IPS DF 4.7 (cell line): ENCODE data around the gene PLK5.
A peak's percentile ranks its signal among the peaks of the same experiment; 100 is the strongest.
"Not testable (repeated sequence)": the region's sequence is repeated elsewhere in the genome, so short reads cannot be mapped to it uniquely, and the experiment has no call there.

Source experiments
- DNase-seq: peaks from one replicate; pipeline ENCODE4 v3.0.0-alpha.2; 2013; ENCODE audit warnings: low spot score; ENCODE audit errors: extremely low read depth

The PLK5 gene

GRCh38 chr19:1507763-1508506 lies 15.9 kb upstream of the PLK5 start:
- DNase-seq = peak; percentile 85

DNA sequence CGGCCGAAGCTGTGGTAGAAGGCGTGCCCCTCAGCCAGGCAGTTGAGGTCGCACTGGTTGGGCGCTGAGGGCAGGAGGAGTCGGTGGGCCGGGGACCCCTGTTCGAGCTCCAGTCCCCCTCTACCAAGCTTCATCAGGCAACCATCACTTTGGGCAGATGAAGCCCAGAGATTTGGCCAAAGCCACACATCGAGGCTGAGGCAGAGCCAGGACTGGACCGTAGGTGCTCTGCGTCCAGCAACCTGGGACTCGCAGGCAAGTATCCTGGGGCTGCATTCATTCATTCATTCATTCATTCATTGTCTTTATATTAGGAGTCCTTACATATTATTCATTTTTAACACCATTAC lies 15.4 kb upstream of the PLK5 start:
- no peak for DNase-seq

DNA sequence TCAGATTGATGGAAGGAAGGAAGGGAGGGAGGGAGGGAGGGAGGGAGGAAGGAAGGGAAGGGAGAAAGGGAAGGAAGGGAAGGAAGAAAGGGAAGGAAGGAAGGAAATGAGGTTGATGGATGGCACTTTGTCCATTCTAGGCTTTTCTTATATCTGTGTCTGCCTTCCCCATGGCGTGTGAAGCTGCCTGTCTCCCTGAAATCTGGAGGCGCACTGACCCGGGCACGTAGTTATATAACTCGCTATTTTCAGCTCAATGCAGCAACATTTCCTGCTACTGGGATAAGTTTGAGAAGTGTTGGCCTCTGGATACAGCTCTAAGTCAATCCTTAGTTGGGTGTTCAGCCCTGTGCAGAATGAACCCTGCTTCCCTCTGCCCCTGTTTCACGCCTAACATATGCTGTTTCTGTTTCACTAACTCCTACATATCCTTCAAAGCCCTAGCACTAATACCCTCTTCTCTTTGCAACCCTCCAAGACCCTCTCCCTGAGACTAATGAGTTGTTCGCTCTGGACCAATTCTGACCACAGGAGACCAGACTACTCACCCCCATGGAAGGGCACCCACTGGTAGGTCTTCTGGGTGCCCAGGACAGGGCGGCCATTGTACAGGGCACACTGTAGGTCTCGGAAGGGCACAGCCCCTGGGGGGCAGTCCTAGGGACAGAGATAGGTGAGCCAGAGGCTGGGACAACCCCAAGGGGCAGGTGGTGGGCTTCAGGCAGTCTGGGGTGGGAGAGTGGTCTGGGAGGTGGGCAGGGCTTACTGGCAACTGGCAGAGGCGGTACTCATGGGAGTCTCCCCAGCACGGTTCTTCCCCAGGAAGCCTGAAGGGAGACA lies 14.1 kb upstream of the PLK5 start:
- no peak for DNase-seq

GRCh38 chr19:1510442-1510806 lies 13.5 kb upstream of the PLK5 start:
- DNase-seq = no peak

DNA sequence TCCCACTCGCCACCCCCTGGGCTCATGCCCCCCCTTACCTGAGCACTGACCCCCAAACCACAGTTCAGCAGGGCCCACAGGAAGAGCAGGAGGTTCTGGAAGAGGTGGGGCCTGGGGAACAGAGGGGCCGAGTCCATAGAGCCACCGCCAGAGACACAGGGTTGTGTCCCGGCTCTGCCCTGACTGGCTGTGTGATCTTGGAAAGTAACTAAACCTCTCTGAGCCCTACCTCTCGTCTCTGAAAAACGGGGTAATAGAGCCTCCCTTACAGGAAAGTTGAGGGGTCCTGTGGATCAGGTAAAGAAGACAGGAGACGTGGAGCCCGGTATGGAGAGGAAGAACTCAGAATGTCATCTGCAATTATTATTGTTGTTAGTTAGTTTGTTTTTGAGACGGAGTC lies 13.1 kb upstream of the PLK5 start:
- DNase-seq = no peak

- no peak for DNase-seq
Observed at GRCh38 chr19:1511318-1512317, 12.3 kb upstream of the PLK5 start.

DNA sequence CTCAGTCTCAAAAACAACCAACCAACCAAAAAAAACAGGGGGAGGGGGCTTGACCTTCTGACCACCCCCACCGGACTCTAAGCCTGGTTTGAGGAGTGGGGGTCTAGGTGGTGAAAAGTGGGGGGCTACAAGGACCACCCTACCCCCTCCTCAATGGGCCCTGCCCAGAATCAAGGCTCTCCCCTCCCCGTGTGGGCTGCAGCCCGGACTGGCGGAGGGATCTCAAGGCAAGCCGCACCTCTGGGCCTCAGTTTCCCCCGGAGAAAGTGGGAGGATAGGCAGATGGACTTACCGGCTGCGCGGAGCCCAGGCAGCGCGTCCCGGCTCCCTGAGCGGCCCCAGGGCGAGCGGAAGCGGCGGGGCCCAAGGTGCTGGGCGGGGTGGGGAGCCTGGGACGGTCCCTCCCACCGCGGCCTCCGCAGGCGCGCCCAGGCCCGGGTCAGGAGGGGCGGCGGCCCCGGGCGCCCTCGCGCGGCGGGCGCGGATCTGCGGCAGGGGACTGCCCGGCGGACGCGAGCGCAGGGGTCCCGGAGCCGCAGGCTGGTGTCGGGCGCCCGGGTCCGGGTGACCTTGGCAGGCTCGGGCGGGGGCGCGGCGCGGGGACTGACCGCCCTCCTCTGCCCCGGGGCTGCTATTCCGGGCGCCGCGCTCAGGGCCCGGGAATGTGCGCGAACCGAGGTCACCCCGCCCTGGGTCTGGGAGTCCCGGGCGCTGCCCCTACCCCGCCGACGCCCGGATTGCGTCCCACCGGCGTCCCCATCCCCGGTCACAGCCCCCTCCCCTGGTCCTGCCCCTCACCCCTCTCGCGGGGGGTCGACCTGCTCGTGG lies 11.0 kb upstream of the PLK5 start, which contains the start of gene ADAMTSL5:
TSS of gene ADAMTSL5 (minus strand) at position 349 of the 828 bp plus-strand sequence. CDS start 2,076 bp downstream, outside the sequence.
- no peak for DNase-seq

- no peak for DNase-seq
Observed at GRCh38 chr19:1513499-1514294, 10.2 kb upstream of the PLK5 start.

DNA sequence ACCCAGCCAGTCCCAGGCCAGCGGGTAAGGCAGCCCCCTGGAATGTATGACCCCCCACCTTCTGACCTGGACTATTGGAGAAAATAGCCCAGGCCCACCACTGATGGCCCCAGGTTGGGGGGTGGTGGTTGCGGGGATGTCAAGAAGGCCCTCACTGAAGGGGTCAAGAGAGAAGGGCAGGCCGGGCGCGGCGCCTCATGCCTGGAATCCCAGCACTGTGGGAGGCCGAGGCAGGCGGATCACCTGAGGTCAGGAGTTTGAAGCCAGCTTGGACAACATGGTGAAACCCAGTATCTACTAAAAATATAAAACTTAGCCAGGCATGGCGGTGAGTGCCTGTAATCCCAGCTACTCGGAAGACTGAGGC lies 9.6 kb upstream of the PLK5 start:
- DNase-seq = no peak

DNA sequence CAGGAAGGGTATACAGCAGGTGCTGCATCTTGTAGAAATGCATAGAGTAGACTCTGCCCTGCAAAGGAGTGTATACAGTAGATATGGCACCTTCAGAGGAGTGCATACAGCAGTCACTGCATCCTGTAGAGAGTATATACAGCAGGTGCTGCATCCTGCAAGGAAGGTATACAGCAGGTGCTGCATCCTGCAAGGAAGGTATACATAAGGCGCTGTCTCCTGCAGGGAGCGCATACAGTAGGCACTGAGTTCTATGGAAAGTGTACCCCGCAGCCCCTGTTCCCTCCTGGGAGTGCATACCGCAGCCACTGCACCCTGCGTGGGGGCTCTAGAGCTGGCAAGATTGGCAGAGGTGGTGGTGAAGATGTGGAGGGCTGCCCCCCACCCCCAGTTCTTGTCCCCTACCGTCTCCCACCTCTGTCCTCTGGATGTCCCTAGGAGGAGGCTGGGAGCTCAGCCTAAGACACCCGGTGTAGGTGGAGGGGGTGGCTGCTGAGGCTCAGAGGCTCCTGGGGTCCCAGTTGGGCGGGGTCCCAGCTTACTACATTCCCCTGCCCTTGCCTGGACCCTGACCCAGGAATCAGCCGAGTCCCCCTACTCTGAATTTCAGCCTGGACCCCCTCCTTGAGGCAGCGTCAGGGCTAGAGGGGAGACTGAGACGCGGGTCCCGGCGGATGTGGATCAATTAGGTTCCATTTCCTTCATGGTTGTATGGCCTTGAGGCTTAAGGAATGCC lies 8.7 kb upstream of the PLK5 start:
- no peak for DNase-seq

DNA sequence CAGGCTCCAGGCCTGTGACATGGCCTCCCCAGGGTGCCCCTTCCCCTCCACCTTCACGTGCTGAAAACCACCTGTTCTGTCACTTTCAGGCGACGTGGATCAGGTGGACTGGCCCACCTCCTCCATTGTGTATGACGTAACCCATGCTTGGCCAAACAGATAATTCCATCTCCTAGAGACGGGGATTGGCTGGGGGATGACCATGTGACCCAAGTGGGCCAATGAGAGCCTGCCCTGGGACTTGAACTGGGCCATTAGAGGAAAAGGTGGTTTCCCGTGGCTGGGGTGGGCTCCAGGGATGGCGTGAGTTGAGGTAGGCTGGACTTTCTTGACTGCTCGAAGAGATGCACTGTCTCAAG lies 7.5 kb upstream of the PLK5 start:
- no peak for DNase-seq

- DNase-seq = no peak
Observed at GRCh38 chr19:1518471-1518870, 5.4 kb upstream of the PLK5 start.

DNA sequence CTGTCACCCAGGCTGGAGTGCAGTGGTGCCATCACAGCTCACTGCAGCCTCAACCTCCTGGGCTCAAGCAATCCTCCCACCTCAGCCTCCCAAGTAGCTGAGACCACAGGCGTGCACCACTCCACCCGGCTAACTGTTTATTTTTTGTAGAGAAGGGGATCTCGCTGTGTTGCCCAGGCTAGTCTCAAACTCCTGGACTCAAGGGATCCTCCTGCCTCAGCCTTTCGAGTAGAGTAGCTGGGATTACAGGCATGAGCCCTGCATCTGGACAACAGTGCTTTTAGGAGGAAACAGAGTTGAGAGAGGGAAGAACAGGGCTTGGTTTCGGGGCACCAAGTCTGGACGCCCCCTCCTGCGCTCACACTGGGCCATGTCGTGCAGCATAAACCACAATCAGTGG lies 4.1 kb upstream of the PLK5 start:
- not testable (repeated sequence) for DNase-seq

DNA sequence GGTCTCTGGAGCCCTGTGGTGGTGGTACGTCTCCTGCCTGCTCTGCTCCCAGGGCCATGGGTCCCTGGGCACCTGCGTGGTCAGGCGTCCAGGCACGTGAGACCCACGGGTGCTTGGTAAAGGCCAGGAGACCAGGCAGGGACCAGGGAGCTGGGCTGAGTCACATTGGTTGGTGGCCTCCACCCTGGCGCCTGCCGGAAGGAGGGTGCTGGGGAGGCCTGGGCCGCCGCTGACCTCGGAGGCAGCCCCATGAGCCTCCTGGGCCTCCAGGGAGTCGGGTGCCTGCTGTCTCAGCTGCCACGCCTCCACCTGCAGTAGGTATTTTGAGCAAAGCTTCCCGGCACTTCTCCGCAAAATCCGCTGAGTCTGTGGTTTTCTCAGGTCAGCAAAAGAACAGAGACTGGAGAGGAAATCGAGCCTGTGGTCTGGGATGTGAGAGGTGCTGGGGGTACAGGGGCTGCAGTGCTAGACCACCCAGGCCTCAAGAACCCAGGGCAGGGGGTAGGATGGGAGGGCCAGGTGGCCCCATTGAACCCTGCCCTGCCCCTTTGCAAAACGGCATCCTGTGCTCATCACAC lies 3.6 kb upstream of the PLK5 start:
- DNase-seq = no peak

GRCh38 chr19:1521636-1522035 lies 2.2 kb upstream of the PLK5 start:
- no peak for DNase-seq

DNA sequence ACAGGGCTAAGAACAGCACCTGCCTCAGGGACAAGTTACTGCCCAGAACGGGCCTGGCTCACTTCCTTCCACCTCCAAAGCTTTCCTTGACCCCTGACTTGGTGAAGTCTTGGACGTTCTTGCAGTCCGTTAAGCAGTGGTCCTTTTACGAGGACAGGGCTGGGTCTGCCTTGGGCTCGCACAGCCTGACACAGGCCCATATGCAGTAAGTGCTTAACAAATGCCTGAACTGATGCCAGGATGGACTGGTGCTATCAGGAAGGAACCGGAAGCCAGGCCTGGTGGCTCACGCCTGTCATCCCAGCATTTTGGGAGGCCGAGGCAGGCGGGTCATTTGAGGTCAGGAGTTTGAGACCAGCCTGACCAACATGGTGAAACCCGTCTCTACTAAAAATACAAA lies 1.8 kb upstream of the PLK5 start:
- DNase-seq = no peak

- no peak for DNase-seq
Observed at GRCh38 chr19:1522838-1523237, 1.0 kb upstream of the PLK5 start.

- no peak for DNase-seq
Observed at GRCh38 chr19:1524287-1524971, 552 bp downstream of the PLK5 start.

GRCh38 chr19:1524972-1525325 lies 1.1 kb downstream of the PLK5 start:
- DNase-seq = no peak
